Hematopoietic multipotent progenitor cell treated with erythropoietin and hydrocortisone succinate and interleukin-3 and kit ligand, for 8 days (in vitro differentiated cells): ENCODE measurements around the gene CAMTA1.
A peak's percentile ranks its signal among the peaks of the same experiment; 100 is the strongest.

ENCODE experiments used
- DNase-seq: peaks from one replicate; pipeline ENCODE4 v3.0.0-alpha.2; 2015

Gene CAMTA1

GRCh38 chr1:6785318-6785727 is at the start of gene CAMTA1:
CAMTA1 (plus strand) TSS chr1:6785454; CDS start chr1:6785531, 77 bp downstream.
- no peak for DNase-seq

DNA sequence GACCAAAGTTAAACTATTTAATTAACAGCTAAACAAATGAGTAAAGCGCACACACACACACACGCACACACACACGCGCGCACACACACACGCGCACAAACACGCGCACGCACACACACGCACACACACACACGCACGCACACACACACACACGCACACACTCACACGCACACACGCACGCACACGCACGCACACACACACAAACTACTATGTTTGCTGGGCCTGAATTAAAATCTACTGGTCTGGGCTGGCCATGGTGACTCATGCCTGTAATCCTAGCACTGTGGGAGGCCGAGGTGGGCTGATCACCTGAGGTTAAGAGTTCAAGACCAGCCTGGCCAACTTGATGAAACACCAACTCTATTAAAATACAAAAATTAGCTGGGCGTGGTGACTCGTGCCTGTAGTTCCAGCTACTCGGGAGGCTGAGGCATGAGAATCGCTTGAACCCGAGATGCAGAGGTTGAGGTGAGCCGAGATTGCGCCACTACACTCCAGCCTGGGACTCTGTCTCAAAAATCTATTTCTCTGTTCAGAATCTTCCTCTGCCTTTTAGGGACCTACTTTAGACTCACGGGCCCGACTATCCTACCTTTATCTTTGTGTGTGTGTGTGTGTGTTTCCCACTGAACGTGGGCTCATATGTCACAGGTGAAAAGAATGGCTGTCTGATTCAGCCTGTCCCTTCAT is 46.1 kb upstream of the CAMTA1 start:
- no peak for DNase-seq

DNA sequence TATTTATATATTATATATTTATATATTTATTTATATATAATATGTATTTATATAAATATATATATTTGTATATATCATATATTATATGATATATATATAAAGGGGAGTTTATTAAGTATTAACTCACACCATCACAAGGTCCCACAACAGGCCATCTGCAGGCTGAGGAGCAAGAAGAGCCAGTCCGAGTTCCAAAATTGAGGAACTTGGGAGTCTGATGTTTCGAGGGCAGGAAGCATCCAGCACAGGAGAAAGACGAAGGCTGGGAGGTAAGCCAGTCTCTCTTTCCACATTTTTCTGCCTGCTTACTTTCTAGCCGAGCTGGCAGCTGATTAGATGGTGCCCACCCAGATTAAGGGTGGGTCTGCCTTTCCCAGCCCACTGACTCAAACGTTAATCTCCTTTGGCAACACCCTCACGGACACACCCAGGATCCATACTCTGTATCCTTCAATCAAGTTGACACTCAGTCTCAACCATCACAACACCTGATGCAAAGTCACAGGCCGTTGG is 42.5 kb upstream of the CAMTA1 start:
- DNase-seq: peak; percentile 40

DNA sequence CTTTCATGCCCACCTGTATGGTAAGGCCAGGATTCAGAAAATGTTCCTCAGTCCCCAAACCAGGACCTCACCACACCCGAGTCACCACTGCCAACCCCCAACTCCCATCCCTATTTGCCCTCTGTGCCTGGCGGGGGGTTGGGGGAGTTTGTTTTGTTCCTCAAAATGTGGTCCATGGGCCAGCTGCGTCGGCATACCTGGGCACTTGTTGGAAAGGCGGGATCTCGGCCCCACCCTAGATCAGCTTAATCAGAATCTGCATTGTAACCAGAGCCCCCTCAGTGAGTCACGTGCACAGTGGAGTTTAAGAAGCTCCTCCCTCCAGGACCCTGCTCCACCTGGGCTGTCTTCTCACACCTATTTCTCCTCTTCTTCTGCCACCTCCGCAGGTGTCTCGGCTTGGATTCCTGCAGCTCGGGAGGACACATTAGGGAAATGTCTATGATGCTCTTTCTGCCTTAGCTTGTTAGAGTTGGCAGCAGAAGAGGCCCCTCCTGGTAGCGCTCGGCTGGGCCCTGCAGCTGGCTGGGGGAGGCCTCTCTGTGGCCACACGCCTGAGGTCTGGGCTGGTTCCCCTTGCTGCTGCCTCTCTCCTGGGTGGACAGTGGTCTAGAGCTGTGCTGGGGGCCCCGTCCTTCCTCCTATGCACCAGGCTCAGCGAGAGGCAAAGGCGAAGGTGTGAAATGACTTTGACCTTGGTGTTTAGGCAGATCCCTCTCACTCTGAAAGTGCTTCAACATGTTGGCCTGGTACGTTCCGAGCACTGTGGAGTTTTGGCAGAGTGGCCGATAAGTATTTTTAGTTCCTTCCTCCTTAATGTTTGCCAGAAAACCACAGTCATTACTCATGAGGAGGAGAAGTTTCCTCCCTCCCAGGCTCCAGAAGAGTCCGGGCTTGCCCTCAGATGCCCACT is 41.8 kb upstream of the CAMTA1 start:
- peak; percentile 66 for DNase-seq

GRCh38 chr1:6745073-6745472 is 40.2 kb upstream of the CAMTA1 start:
- no peak for DNase-seq

- DNase-seq: no peak
These were observed 37.6 kb upstream of the CAMTA1 start for GRCh38 chr1:6747674-6748073.

- no peak for DNase-seq
These were observed 34.8 kb upstream of the CAMTA1 start for GRCh38 chr1:6750490-6750889.

DNA sequence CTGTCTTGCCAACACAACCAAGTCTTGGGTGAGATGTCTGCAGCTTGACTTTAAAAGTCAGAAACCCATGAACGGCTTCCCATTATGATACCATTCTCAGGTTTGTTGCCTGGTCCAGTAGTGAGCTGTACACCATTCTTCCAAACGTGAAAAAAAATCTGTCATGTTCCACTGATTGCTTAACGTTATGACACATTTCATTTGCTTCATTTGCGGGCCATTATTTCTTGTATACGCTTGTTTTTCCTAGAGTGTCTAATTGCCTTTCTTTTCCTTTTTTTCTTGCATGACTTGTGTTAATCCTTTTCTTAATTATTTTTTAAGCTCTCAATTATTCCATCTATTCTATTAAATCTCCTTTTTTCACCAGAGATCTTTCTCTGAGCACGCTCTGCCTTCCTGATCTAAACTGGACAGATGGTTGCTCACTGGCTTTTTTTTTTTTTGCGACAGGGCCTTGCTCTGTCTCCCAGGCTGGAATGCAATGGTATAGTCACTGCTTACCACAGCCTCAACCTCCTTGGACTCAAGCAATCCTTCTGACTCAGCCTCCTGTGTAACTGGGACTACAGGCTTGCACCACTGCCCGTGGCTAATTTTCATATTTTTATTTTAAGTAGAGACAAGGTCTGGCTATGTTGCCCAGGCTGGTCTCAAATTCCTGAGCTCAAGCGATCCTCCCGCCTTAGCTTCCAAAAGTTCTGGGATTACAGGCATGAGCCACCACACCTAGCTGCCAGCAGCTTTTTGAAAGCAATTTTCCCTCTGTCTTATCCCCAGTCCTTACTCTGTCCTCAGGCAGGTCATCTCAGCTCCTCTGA is 31.7 kb upstream of the CAMTA1 start:
- no peak for DNase-seq

- no peak for DNase-seq
These were observed 28.8 kb upstream of the CAMTA1 start for GRCh38 chr1:6756457-6756856.

DNA sequence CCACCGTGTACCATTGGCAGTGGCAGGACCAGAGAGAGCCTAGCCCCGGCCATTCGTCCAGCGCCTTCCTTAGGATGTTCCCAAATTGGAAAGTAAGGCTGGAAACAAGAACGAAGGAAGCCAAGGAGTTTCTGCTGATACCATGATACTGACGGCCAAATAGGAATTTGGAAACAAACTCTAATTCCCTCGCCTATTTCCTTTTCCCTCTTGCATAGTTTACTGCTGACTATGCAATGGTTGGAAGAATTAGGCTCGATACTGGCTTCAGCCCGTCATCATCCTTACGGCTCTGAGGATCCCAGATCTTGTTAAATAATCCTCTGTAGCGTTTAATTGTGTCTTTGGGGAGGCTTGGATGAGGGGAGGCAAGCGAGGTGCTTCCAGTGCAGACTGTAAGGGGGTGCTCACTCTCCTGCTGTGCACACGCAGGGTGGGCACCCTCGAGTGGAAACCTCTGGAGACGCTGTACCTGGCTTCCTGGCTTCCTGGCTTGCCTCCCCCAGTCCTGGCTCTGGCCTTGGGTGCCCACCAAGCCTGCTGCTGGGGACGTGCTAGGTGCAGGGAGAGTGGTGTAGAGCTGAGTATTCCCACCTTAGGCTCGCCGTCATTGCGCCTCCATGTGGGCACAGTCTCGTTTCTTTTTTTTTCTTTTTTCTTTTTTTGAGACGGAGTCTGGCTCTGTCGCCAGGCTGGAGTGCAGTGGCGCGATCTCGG is 27.4 kb upstream of the CAMTA1 start:
- no peak for DNase-seq

GRCh38 chr1:6761196-6761737 is 24.0 kb upstream of the CAMTA1 start:
- no peak for DNase-seq

GRCh38 chr1:6762060-6762459 is 23.2 kb upstream of the CAMTA1 start:
- no peak for DNase-seq

DNA sequence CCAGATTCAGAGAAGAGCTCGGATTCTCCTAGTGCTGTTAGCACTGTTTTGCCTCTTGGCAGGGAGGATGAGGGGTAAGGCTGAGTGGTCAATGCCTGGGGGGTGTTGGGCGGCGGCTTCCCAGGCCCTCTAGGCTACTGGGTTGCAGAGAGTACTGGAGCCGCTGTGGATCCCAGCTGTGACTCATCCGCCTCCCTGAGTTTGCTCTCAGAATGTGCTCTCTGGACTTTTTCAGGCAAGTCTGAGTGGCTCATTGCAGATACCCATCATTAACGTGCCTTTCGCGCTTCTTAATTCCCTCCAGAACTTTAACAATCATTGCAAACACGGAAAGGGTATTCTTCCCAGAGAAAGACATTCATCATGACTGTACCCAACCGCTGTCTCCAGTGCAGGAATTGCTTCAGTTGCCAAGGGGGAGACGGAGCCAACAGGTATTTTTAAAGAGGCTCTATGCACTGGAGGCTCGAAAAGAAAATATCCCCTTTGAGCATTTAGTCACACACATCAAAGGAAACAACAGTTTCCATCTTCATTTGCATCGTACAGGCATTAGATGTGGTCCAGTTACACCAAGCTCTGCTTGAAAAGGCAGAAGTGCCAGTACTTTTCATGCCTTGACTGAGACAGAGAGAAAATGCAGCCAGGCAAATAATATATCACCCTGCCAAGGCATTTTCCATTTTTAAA is 14.4 kb upstream of the CAMTA1 start:
- no peak for DNase-seq

DNA sequence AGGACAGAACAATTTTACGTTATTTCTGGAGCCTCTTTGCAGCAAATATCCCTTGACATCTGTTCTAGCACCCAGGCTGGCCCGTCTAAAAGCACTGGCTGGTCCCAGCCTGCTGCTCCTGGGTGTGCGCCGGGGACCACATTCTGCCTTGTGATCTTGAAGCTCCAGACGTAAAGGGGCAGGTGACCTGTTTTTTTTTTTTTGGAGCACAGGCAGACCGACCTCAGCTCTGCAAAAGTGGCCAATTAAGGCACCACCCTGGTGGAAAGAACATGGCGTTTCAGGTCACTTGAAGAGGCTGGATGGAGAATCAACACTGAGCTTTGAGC is 13.8 kb upstream of the CAMTA1 start:
- no peak for DNase-seq

- DNase-seq: no peak
These were observed 10.9 kb upstream of the CAMTA1 start for GRCh38 chr1:6774381-6774780.

- DNase-seq: no peak
These were observed 9.8 kb upstream of the CAMTA1 start for GRCh38 chr1:6775261-6776043.

DNA sequence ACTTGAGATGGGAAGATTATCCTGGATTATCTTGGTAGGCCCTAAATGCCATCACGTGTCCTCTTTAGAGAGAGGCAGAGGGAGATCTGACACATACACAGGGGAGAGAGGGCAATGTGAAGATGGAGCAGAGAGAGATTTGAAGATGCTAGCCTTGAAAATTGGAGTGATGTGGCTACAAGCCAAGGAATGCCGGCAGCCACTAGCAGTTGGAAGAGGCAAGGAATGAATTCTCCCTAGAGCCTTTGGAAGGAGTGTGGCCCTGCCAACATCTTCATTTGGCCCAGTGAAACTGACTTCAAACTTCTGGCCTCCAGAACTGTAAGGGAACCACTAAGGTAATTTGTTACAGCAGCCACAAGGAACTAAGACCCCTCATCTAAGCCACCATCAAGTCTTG is 8.9 kb upstream of the CAMTA1 start:
- DNase-seq: no peak

DNA sequence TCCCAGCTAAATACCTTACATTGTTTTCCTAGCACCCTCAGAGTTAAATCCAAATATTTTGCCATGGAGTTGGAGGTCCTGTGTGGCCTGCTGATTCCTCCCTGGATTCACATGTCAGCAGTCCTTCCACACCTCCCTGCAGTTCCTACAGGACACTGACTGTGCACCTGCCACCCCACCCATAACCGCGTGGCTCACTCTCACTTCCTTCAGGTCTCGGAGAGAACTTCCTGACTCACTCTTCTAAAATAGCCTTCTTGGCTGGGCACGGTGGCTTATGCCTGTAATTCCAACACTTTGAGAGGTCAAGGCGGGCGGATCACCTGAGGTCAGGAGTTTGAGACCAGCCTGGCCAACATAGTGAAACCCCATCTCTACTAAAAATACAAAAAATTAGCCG is 8.4 kb upstream of the CAMTA1 start:
- no peak for DNase-seq

DNA sequence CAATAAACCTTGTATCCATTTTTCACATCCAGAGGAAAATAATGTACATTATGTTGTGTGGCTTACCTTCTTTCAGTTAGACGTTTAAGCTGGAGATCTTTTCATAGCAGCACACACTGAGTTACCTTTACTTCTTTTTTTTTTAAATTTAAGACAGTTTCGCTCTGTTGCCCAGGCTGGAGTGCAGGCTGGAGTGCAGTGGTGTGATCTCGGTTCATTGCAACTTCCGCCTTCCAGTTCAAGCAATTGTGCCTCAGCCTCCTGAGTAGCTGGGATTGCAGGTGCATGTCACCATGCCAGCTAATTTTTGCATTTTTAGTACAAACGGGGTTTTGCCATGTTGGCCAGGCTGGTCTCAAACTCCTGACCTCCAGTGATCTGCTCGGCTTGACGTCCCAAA is 7.4 kb upstream of the CAMTA1 start:
- DNase-seq: no peak

GRCh38 chr1:6779089-6779805 is 6.0 kb upstream of the CAMTA1 start:
- no peak for DNase-seq
